Fibroblast of upper back skin (primary cell): ENCODE results near the gene CDON.

Source experiments
- DNase-seq: peaks from one replicate; pipeline ENCODE4 v3.0.0-alpha.2; 2013

CDON gene

GRCh38 chr11:125954945-125955640 lies 107.6 kb downstream of the CDON start:
- DNase-seq, result no peak

DNA sequence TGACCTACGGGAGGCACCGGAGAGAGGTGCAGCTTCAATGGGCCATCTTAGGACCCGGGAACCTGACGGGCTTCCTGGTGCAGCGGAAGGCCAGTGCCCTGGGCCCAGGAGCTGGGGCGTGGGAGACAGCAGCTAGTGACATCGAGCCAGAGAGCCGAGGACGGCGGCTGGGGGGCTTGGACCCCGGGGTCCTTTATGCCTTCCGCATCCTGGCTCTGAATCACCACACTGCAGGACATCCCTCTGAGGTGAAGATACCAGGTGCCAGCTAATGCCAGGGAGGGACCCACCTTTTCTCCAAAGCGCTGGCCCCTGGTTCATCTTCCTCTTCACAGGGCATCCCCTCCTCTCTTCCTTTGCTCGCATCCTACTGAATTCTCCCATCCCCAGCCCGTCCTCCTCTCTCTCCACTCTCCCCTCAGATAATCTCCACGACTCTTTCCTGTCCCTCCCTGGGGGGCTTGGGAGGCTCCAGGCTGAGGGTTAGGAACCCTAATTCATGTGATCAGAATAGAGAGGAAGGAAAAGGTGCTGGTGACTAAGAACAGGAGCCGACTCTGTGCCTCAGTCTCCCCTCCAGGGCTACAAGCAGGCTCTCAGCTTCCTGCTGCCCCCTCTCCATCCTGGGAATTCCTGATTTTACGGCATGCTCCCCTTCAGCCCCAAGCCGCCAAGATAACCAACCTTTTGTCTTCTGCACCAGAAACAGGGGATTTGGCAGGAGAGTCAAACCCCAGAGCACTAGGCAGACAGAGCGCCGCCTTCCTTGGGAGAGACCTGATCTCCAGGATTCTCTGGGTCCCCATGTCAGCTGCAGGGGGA lies 108.3 kb downstream of the CDON start:
- no peak for DNase-seq

GRCh38 chr11:125953401-125953935 lies 109.2 kb downstream of the CDON start:
- DNase-seq, result no peak

DNA sequence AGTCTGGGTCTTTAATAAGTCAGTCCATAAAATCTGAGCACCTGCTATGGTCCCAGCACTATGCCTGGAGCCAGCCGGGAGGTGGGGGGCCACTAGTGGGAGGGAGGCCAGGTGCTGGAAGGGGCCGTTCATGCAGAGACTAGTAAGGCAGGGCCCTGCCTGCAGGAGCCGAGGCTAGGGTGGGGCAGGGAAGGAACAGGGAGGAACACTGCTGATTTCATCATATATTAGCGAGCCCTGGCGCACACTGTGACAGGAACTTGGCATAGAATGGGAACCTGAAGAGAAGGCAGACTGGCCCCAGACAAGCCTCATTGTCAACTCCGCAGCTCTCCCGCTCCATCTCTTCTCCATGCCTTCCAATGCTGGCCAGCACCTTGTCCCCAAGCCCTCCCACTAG lies 109.7 kb downstream of the CDON start:
- no peak for DNase-seq

GRCh38 chr11:125952559-125952958 lies 110.1 kb downstream of the CDON start:
- DNase-seq, result no peak

DNA sequence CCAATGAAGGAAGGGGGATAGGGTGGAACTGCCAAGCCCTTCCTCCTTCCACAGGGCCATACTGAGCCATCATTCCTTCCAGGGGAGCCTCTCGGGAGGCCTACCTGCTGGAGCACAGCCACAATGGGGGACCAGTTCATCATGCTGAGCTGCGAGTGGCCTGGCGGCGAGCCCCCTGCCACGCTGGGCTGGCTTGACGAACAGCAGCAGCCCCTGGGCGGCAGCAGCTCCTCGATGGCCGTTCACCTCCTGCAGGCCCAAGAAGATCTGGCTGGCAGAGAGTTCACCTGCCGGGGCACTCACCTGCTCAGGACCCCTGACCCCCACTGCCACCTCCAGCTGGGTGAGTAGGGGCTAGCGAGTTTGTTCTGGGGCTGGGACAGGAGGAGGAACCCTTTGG lies 110.9 kb downstream of the CDON start:
- no peak for DNase-seq

DNA sequence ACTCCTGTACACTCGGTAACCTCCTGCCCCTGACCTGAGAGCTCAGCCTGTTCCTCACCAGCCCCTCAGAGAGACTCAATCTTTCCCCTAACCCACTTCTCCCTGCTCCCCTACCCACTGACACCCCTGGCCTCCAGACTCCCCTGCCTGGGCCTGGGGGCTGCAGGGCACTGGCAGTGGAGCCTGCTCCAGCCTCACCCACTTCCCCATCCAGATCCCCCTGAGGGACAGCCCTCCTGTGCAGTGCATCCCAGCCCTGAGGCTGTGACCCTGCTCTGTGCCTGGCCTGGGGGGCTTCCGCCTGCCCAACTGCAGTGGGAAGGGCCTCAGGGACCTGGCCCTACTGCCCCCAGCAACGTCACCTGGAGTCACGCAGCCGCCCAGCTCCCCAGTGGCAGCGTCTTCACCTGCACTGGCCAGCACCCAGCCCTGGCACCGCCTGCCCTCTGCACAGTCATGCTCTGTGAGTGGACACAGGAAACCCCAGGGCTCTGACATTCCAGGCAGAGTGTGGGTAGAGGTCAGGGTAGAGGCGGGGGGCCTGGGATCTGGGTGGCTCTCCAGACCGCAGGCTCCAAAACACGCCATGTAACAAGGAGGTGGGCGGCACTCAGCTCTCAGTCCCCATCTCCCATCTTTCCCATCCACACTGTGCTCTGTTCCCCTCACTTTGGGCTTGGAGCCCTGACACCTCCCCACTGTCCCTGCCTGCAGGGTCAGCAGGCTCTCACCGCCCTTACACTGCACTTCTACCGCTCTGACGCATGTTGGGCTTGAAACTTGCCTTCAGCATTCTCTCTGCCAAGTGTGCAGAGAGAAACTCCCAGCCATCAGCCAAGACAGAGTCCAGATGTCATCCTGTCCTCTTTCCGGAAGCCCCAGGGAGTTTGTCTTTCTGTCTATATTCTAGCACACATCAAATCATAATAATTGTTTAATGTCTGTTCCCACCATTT lies 111.7 kb downstream of the CDON start:
- DNase-seq, result peak; percentile 9

- DNase-seq, result no peak
These were observed 112.5 kb downstream of the CDON start for GRCh38 chr11:125950178-125950490.

- no peak for DNase-seq
These were observed 113.1 kb downstream of the CDON start for GRCh38 chr11:125949271-125950177.

DNA sequence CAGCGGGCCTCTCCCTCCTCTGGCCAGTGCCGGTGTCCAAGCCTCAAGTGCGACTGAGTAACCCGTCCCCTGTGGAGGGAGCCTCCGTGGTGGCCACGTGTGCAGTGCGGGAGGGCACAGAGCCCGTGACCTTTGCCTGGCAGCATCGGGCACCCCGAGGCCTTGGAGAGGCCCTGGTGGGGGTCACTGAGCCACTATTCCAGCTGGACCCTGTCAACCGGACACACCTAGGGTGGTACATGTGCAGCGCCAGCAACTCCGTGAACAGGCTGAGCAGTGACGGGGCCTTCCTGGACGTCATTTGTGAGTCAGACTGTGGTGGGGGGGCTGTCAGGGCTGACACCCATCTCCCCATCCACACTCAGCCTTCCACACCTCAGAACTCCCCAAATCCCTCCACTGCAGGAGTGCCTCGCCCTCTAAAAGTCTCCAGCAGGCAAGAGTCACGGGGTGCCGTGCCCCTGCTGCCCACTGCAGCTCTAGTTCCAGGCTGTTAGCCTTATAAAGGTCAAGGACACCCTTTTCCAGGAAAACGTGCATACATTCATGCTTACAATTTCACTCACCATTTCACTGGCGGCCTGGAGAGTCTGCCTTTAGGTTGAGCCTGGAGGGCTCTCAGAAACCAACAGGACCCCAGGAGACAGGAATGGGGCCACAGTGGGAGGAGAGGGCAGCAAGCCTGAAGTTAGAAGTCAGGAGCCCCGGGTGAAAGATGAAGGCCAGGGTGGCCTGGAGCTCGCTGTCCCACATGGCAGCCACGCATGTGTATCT lies 114.2 kb downstream of the CDON start:
- DNase-seq, result no peak

GRCh38 chr11:125947419-125948277 lies 115.0 kb downstream of the CDON start:
- DNase-seq, result no peak

GRCh38 chr11:125946712-125947418 lies 115.8 kb downstream of the CDON start:
- no peak for DNase-seq

DNA sequence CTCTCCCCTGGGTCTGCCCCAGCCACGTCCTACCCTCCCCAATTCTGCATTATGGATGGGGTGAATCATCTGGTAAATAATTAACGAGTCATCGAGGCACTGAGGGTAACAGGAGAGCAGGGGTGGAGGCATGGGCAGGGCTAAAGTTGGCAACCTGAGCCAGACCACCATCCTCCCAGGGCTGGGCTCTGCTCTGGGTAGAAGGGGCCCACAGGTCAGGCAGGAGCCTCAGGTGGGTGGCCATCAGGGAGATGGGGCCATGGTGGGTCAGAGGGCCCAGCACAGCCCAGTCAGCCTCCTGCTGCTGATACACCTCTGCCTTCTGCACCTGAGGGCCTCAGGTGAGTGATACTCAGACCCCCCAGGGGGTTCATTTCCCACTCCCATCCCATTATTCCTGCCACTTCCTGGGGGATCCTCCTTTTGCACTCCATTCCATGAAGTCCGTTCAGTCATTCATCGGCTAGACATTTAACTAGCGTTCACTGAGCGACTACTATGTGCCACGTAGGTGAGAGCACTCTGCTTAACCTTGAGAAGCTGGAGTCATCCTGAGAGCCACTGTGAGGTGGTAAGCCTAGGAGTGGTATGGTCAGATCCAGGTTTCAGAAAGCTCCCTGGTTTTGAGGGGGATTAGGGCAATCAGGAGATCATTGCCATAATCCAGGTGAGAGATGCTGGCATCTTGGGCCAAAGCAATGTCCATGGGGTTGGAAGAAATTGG lies 116.7 kb downstream of the CDON start, which contains the start of gene VSIG10L2:
Gene VSIG10L2 (plus strand): TSS at position 248 of the 724 bp plus-strand sequence. CDS start 12 bp downstream, at position 260.
- no peak for DNase-seq

- no peak for DNase-seq
These were observed 117.5 kb downstream of the CDON start for GRCh38 chr11:125945011-125945796.

DNA sequence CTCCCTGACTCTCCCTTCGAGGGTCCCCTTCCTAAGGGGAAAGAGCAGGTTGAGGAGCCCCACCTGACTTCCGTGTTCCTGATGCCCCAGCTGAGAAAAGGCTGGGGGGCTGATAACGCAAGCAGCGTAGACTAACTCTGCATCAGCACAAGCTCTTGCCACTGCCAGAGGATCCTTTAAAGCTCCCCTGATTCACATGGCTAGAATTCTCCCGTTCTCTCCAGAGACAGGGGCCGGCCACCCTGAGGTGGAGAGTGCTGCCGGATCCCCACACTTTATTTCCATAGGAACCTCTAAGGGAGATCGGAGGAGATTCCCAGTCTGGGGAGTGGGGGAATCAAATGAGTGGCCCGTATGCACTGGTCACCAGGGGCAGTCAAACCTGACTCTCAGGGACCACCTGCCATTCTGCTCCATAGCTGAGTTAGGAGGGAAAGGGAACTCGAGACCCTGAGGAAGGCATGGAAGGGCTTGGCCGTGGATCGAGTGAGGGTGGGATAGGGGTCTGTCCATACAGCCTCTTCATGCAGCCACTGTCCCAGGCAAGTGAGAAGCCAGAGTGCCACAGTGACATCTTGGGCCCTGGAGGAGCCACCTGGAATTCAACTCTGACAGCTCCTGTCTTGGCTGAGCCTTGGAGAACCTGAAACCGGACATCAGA lies 118.2 kb downstream of the CDON start:
- DNase-seq, result no peak

DNA sequence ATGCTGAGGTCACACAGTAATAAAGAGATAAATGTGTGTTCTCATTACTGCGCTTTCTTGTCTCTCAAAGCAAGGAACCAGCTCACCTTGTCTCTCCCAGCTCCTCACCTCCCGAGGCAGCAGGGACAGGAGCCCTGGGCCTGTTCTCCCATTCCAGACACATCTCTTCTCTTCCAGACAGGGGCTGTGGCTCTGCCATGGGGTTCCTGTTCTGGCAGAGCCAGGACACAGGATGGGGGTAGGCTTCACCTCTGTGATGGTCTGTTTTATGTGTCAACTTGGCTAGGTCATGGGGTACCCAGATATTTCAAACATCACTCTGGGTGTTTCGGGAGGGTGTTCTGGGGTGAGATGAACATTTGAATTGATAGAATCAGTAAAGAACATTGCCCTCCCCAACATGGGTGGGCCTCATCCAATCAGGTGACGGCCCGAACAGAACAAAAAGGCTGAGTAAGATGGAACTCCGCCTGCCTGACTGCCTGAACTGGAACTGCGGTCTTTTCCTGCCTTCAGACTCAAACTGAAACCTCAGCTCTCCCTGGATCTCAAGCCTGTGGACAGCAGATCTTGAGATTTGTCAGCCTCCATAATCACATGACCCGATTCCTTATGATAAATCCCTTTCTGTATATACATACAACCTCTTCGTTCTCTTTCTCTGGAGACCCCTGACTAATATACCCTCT lies 118.9 kb downstream of the CDON start:
- DNase-seq, result no peak
